GM12878 (cell line): ENCODE data around the gene TAAR8. TPM values are rescaled to one million over a fixed set of nuclear protein-coding genes. Genes with fewer than 3 reads are reported as not detected.

Experiments
- ATAC-seq: fragments of 200-7000 bp; cut with Tn5 transposase; 3 replicates; pipeline ENCODE4 v1.9.1; 2020; ENCODE audit warnings: mild to moderate bottlenecking, moderate library complexity
- BruUV-seq: library from RNA; stranded (reverse); fragments of 400-500 nt; replicated peaks from 2 replicates; lab custom pipeline; 2021; lab: Mats Ljungman, UMichigan
- CTCF ChIA-PET: fragments of 300-600 bp; sonication (Branson Sonifier 250); formaldehyde crosslinking; extraction: SDS; loops from one replicate; lab custom pipeline; 2021; ENCODE audit warnings: inconsistent platforms; lab: Yijun Ruan, JAX
- POLR2A ChIA-PET: fragments of 350-600 bp; formaldehyde crosslinking; extraction: SDS; loops from one replicate; lab custom pipeline; 2021; ENCODE audit warnings: inconsistent platforms; lab: Charles Lee
- RAD21 ChIA-PET: fragments of 300-600 bp; sonication (Branson Sonifier 250); formaldehyde crosslinking; loops from one replicate; lab custom pipeline; 2023; ENCODE audit warnings: antibody characterized with exemption; ENCODE audit not compliant: unreplicated experiment; lab: Charles Lee
- SMC1A ChIA-PET: fragments of 300-600 bp; sonication (Branson Sonifier 250); formaldehyde crosslinking; loops from one replicate; lab custom pipeline; 2023; ENCODE audit not compliant: unreplicated experiment, uncharacterized antibody; lab: Charles Lee
- DNase-seq: peaks from one replicate; pipeline ENCODE4 v3.0.0-alpha.2; 2011; ENCODE audit warnings: low read depth, low spot score
- FAIRE-seq: peaks from 3 replicates; lab custom pipeline; 2011; peaks lifted over from hg19 to GRCh38; lab: Jason Lieb, UNC
- H2AFZ ChIP-seq: 2 replicates; pipeline ENCODE4 v1.6.0; 2011; ENCODE audit warnings: low read depth, low read length, control low read depth; ENCODE audit not compliant: control insufficient read depth
- H3K27ac ChIP-seq: 2 replicates; pipeline ENCODE4 v1.5.1; 2011; ENCODE audit warnings: control low read depth; ENCODE audit not compliant: control insufficient read depth, insufficient read depth
- H3K27me3 ChIP-seq, 2 experiments: replicated peaks in 1 of 2; 2 replicates each; pipeline versions ENCODE4 v1.6.0 to v1.6.1; 2011; ENCODE audit warnings: low read length in 1 of 2; ENCODE audit not compliant: control insufficient read depth in 2 of 2, insufficient read depth in 2 of 2
- H3K36me3 ChIP-seq, 2 experiments: 2 replicates each; pipeline ENCODE4 v1.5.1; 2011; ENCODE audit warnings: low read length in 1 of 2; ENCODE audit not compliant: control insufficient read depth in 2 of 2, insufficient read depth in 2 of 2
- H3K4me1 ChIP-seq: 2 replicates; pipeline ENCODE4 v1.6.1; 2011; ENCODE audit warnings: mild to moderate bottlenecking, low read length, moderate library complexity, mixed read lengths; ENCODE audit not compliant: control insufficient read depth, insufficient read depth
- H3K4me2 ChIP-seq: 2 replicates; pipeline ENCODE4 v1.6.0; 2011; ENCODE audit warnings: control low read depth; ENCODE audit not compliant: control insufficient read depth, insufficient read depth
- H3K4me3 ChIP-seq: fragments of 200-600 bp; sonication (generic); 2 replicates; pipeline ENCODE4 v1.5.1; 2016
- H3K79me2 ChIP-seq: 2 replicates; pipeline ENCODE4 v1.6.0; 2011; ENCODE audit warnings: low read length; ENCODE audit not compliant: control insufficient read depth, insufficient read depth
- H3K9ac ChIP-seq: 2 replicates; pipeline ENCODE4 v1.8.0; 2011; ENCODE audit warnings: low read length, control low read depth, mixed read lengths; ENCODE audit not compliant: control insufficient read depth, insufficient read depth
- H3K9me3 ChIP-seq: replicated peaks from 3 replicates; pipeline ENCODE4 v1.5.1; 2011; ENCODE audit warnings: mild to moderate bottlenecking, low read length; ENCODE audit not compliant: control insufficient read depth, insufficient read depth
- H4K20me1 ChIP-seq: 2 replicates; pipeline ENCODE4 v1.6.0; 2011; ENCODE audit not compliant: control insufficient read depth, insufficient read depth
- BHLHE40 ChIP-seq, 2 experiments: fragments of 450-650 bp in 1 of 2; IDR thresholded peaks; 2 replicates each; pipeline ENCODE4 v1.6.1; 2011 to 2017; ENCODE audit warnings: low read depth in 2 of 2, borderline replicate concordance in 1 of 2, improper control_type of control experiment in 1 of 2, low read length in 1 of 2, mild to moderate bottlenecking in 1 of 2
- CHD1 ChIP-seq: IDR thresholded peaks from 2 replicates; pipeline ENCODE4 v1.6.1; 2012; ENCODE audit warnings: low read depth, low read length, improper control_type of control experiment
- CREB1 ChIP-seq: IDR thresholded peaks from 2 replicates; pipeline ENCODE4 v1.6.1; 2012; ENCODE audit warnings: low read depth, mild to moderate bottlenecking, inconsistent platforms
- EGR1 ChIP-seq, 2 experiments: IDR thresholded peaks; 1 replicate in 1 of 2; 2 replicates in 1 of 2; pipeline ENCODE4 v1.6.1; 2011 to 2012; ENCODE audit warnings: low read depth in 2 of 2, low read length in 2 of 2, borderline replicate concordance in 1 of 2, mild to moderate bottlenecking in 1 of 2, moderate library complexity in 1 of 2
- ELK1 ChIP-seq: IDR thresholded peaks from 2 replicates; pipeline ENCODE4 v1.6.1; 2012; ENCODE audit warnings: low read depth, low read length, improper control_type of control experiment
- ETV6 ChIP-seq, 2 experiments: fragments of 450-650 bp in 1 of 2; IDR thresholded peaks in 1 of 2; conservative IDR thresholded peaks in 1 of 2; 2 replicates each; pipeline ENCODE4 v1.6.1; 2014; ENCODE audit warnings: antibody characterized with exemption in 1 of 2, borderline replicate concordance in 1 of 2, low read depth in 1 of 2, mild to moderate bottlenecking in 1 of 2, moderate library complexity in 1 of 2
- FOS ChIP-seq: IDR thresholded peaks from 3 replicates; pipeline ENCODE4 v1.6.1; 2011; ENCODE audit warnings: borderline replicate concordance; ENCODE audit not compliant: insufficient read length; ENCODE audit errors: extremely low read depth
- IRF4 ChIP-seq: IDR thresholded peaks from 2 replicates; pipeline ENCODE4 v1.6.1; 2011; ENCODE audit warnings: low read depth, low read length
- MEF2B ChIP-seq: fragments of 450-650 bp; IDR thresholded peaks from 2 replicates; pipeline ENCODE4 v1.6.1; 2018; ENCODE audit warnings: mild to moderate bottlenecking, moderate library complexity; ENCODE audit not compliant: partially characterized antibody, poor library complexity, severe bottlenecking
- MTA2 ChIP-seq: fragments of 450-650 bp; IDR thresholded peaks from 2 replicates; pipeline ENCODE4 v1.6.1; 2016; ENCODE audit warnings: low read depth, mild to moderate bottlenecking, moderate library complexity
- PBX3 ChIP-seq: IDR thresholded peaks from 2 replicates; pipeline ENCODE4 v1.6.1; 2011; ENCODE audit warnings: mild to moderate bottlenecking, low read depth, low read length, moderate library complexity; ENCODE audit not compliant: insufficient replicate concordance
- REST ChIP-seq: IDR thresholded peaks from 2 replicates; pipeline ENCODE4 v1.6.1; 2012; ENCODE audit warnings: mild to moderate bottlenecking, low read depth, low read length
- SREBF1 ChIP-seq: IDR thresholded peaks from 2 replicates; pipeline ENCODE4 v1.6.1; 2012; ENCODE audit warnings: mild to moderate bottlenecking, low read length
- SUZ12 ChIP-seq: fragments of 200-600 bp; sonication (generic); IDR thresholded peaks from one replicate; pipeline ENCODE4 v1.6.1; 2018; ENCODE audit warnings: antibody characterized with exemption, mild to moderate bottlenecking; ENCODE audit not compliant: unreplicated experiment
- TCF12 ChIP-seq: IDR thresholded peaks from 2 replicates; pipeline ENCODE4 v1.6.1; 2011; ENCODE audit warnings: low read depth, mild to moderate bottlenecking, low read length
- TCF3 ChIP-seq: IDR thresholded peaks from 2 replicates; pipeline ENCODE4 v1.6.1; 2012; ENCODE audit warnings: low read depth, mild to moderate bottlenecking, low read length, borderline replicate concordance; ENCODE audit not compliant: insufficient read depth
- YBX1 ChIP-seq: fragments of 450-650 bp; IDR thresholded peaks from 2 replicates; pipeline ENCODE4 v1.6.1; 2016; ENCODE audit warnings: antibody characterized with exemption
- ZNF24 ChIP-seq: fragments of 450-650 bp; IDR thresholded peaks from 2 replicates; pipeline ENCODE4 v1.6.1; 2017; ENCODE audit warnings: antibody characterized with exemption, mild to moderate bottlenecking
- ZSCAN29 ChIP-seq: fragments of 450-650 bp; IDR thresholded peaks from 2 replicates; pipeline ENCODE4 v1.6.1; 2017; ENCODE audit warnings: mild to moderate bottlenecking, moderate library complexity
- WGBS: methylation state at CpG from one replicate; pipeline ENCODE4 v1.1.6; 2016; ENCODE audit warnings: low lambda C conversion rate; ENCODE audit not compliant: insufficient replicate concordance, insufficient coverage; ENCODE audit errors: missing lambda C conversion rate; 5-methylcytosine and 5-hydroxymethylcytosine counted together
- in situ Hi-C: fragments of 300-500 bp; cut with MboI; formaldehyde crosslinking; loops from 9 replicates; pipeline ENCODE4 v1.14.3; 2018; ENCODE audit warnings: mixed read lengths
- intact Hi-C: fragments of 100-400 bp; cut with micrococcal nuclease; formaldehyde crosslinking; loops from one replicate; pipeline ENCODE4 v1.14.2; 2022; ENCODE audit not compliant: unreplicated experiment
- polyA plus RNA-seq, 11 experiments: library from polyadenylated mRNA; depleted of rRNA in 4 of 11; unstranded in 6 of 11; stranded (reverse) in 5 of 11; fragments of >200 nt; fragmentation: Nextera tagmentation in 4 of 11; fragmentation: Illumina TruSeq in 1 of 11; extraction: Ambion mirVana in 4 of 11; extraction: Trizol in 1 of 11; gene quantifications; 1 replicate in 1 of 11; 2 replicates in 10 of 11; pipeline versions ENCODE4 v1.2.1 to v1.2.3, GENCODE V29; 2011 to 2016; ENCODE audit warnings: inconsistent platforms in 2 of 11, missing spikeins in 2 of 11, low read depth in 1 of 11
- total RNA-seq, 4 experiments: library from RNA; depleted of rRNA in 3 of 4; stranded (reverse); fragments of >200 nt in 3 of 4; fragmentation: Illumina TruSeq in 1 of 4; extraction: Trizol in 1 of 4; gene quantifications; 2 replicates each; pipeline versions ENCODE4 v1.2.1 to v1.2.3, GENCODE V29; 2013 to 2021

TAAR8 gene
- total and polyA plus RNA-seq, 10 of the 15 experiments (the other 5 are each of a cell fraction or from before 2014, with no cell fraction given) = not detected

GRCh38 chr6:132569170-132569569 is 16.7 kb downstream of the TAAR8 start:
- no peaks in the 10 kb centered on the region for H3K36me3 ChIP-seq
- WGBS = 43% methylated on average over 4 of the region's 4 CpGs
- H3K4me1 ChIP-seq = no peaks in the 10 kb centered on the region

More at GRCh38 chr6:132569170-132569569, 16.7 kb downstream of the TAAR8 start:
- Histone ChIP-seq H3K4me2 (no peak overlapping the region), H3K4me3 (no peak overlapping the region), H2AFZ (no peak overlapping the region), H4K20me1 (no peaks in the 10 kb centered on the region), H3K9ac (no peak overlapping the region), H3K27me3 (no peaks in the 10 kb centered on the region), H3K79me2 (no peaks in the 10 kb centered on the region), H3K27ac (no peak overlapping the region), H3K9me3 (no peaks in the 10 kb centered on the region)
- in situ Hi-C loops (no loop called here), intact Hi-C loops (no loop called here)
- FAIRE-seq = no peak
- ATAC-seq = no peak
- RAD21 ChIA-PET = no interaction called here
- no TSS peak for BruUV-seq
- SMC1A ChIA-PET = no interaction called here
- POLR2A ChIA-PET = no interaction called here
- TF ChIP-seq FOS (no peak), REST (no peak), PBX3 (no peak), BHLHE40 (IDR thresholded peaks at IDR 0.05; ENCODE audit: borderline replicate concordance in 1 of 2, low read depth in 2 of 2, low read length in 1 of 2) (no peak), SUZ12 (no peak), ZNF24 (no peak), ELK1 (no peak), EGR1 (IDR thresholded peaks at IDR 0.05; ENCODE audit: borderline replicate concordance in 1 of 2, low read depth in 2 of 2, low read length in 2 of 2) (no peak), ETV6 (conservative IDR thresholded peaks at IDR 0.05 in 1 of 2, IDR thresholded peaks at IDR 0.05 in 1 of 2; ENCODE audit: borderline replicate concordance in 1 of 2, low read depth in 1 of 2) (no peak), CHD1 (no peak), CREB1 (no peak), ZSCAN29 (no peak), TCF12 (no peak), MTA2 (no peak), YBX1 (no peak), TCF3 (no peak), IRF4 (no peak), MEF2B (no peak), SREBF1 (no peak)
- DNase-seq = no peak
- CTCF ChIA-PET = no interaction called here
